Muscle layer of colon (tissue), 2 donors: Measurements from ENCODE around the gene TTLL10.

ENCODE experiments used
- H3K27ac ChIP-seq: one replicate; pipeline ENCODE4 v1.7.0; 2013; ENCODE audit warnings: low read depth, mild to moderate bottlenecking, low read length, moderate library complexity
- H3K27me3 ChIP-seq, 2 donors: one replicate each; pipeline ENCODE4 v1.7.0; 2013; ENCODE audit warnings: low read length in 2 of 2, mild to moderate bottlenecking in 2 of 2; ENCODE audit not compliant: insufficient read depth in 2 of 2, control insufficient read depth in 1 of 2
- H3K36me3 ChIP-seq: one replicate; pipeline ENCODE4 v1.7.0; 2013; ENCODE audit warnings: mild to moderate bottlenecking, low read length; ENCODE audit not compliant: insufficient read depth
- H3K4me1 ChIP-seq: one replicate; pipeline ENCODE4 v1.7.0; 2013; ENCODE audit warnings: mild to moderate bottlenecking, low read length; ENCODE audit not compliant: insufficient read depth
- H3K4me3 ChIP-seq, 2 donors: one replicate each; pipeline ENCODE4 v1.7.0; 2013; ENCODE audit warnings: low read length in 2 of 2, low read depth in 1 of 2, mild to moderate bottlenecking in 1 of 2, moderate library complexity in 1 of 2
- H3K9ac ChIP-seq: one replicate; pipeline ENCODE4 v1.7.0; 2013; ENCODE audit warnings: low read length
- H3K9me3 ChIP-seq: one replicate; pipeline ENCODE4 v1.7.0; 2013; ENCODE audit warnings: mild to moderate bottlenecking, low read length
- donor health status: abdominal sarcoma.
- donor health status: Adenocarcinoma of cecum.

The TTLL10 gene

DNA sequence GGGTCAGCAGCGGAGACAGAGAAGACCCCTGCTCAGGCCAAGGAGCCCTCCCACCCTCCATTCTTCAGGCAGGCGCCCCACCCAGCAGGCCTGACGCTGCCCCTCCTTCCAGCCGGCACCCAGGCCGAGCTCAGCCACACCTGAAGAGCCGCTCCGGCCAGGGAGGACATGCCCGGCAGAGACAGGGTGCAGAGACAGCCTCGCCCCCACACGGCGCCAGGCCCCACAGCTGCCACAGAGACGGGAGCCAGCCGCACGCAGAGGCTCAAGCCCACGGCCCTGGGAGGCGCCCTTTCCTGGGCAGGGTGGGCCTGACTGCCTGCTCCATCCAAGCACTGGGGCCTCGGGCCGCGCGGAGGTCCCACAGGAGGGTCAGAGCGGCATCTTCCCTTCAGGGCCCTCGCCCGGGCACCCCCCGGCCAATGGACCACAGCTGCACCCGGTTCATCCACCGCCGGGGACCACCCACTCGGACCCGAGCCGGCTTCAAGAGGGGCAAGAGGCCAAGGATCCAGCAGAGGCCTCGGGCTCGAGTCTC, 5.2 kb downstream of the TTLL10 start:
- Histone ChIP-seq H3K36me3 (no peaks in the 10 kb centered on the region), H3K9me3 (no peaks in the 10 kb centered on the region), H3K27ac (no peak overlapping the region), H3K4me3 (no peak overlapping the region), H3K27me3 (peaks cover 7 to 56% of the 10 kb centered on the region in 2 donors), H3K9ac (no peak overlapping the region), H3K4me1 (no peaks in the 10 kb centered on the region)

GRCh38 chr1:1179346-1179982, 5.8 kb downstream of the TTLL10 start:
- no peaks in the 10 kb centered on the region for H3K36me3 ChIP-seq
- H3K27me3 ChIP-seq = peaks cover 7 to 50% of the 10 kb centered on the region in 2 donors
- no peak overlapping the region for H3K27ac ChIP-seq
- H3K4me3 ChIP-seq = no peak overlapping the region
- no peaks in the 10 kb centered on the region for H3K9me3 ChIP-seq
- no peaks in the 10 kb centered on the region for H3K4me1 ChIP-seq
- H3K9ac ChIP-seq = no peak overlapping the region

GRCh38 chr1:1179983-1180861, 6.5 kb downstream of the TTLL10 start:
- Histone ChIP-seq H3K9ac (no peak overlapping the region), H3K27ac (no peak overlapping the region), H3K4me3 (no peak overlapping the region), H3K27me3 (peaks cover 7 to 48% of the 10 kb centered on the region in 2 donors), H3K9me3 (no peaks in the 10 kb centered on the region), H3K36me3 (no peaks in the 10 kb centered on the region), H3K4me1 (no peaks in the 10 kb centered on the region)

- Histone ChIP-seq H3K36me3 (no peaks in the 10 kb centered on the region), H3K27me3 (peaks cover 7 to 39% of the 10 kb centered on the region in 2 donors), H3K9ac (no peak overlapping the region), H3K27ac (no peak overlapping the region), H3K9me3 (no peaks in the 10 kb centered on the region), H3K4me1 (no peaks in the 10 kb centered on the region), H3K4me3 (no peak overlapping the region)
These were observed 7.7 kb downstream of the TTLL10 start for GRCh38 chr1:1181129-1181937.

DNA sequence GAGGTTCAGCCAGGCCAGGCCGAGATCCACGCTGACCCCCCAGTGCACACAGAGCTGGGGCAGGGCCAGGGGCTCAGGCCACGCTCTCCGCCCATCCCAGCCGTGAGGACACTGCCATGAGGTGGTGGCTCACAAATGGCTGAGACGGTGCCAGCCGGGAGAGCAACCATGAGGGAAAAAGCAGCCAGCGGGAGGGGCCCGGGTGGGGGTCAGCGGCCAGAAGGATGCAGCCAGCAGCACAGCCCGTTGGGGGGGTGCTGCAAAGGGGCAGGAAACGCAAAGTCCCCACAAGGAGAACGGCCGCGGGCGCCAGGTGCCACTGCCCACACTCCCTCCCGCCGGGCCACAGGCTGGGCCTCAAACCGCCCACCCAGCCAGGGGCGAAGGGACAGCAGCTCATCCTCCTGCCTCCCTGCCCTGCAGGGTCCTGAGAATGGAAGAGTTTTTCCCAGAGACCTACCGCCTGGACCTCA, 8.3 kb downstream of the TTLL10 start:
- H3K4me1 ChIP-seq = no peaks in the 10 kb centered on the region
- H3K9ac ChIP-seq = no peak overlapping the region
- no peaks in the 10 kb centered on the region for H3K9me3 ChIP-seq
- H3K27me3 ChIP-seq = peaks cover 7 to 32% of the 10 kb centered on the region in 2 donors
- H3K36me3 ChIP-seq = no peaks in the 10 kb centered on the region
- H3K4me3 ChIP-seq = no peak overlapping the region
- H3K27ac ChIP-seq = no peak overlapping the region

DNA sequence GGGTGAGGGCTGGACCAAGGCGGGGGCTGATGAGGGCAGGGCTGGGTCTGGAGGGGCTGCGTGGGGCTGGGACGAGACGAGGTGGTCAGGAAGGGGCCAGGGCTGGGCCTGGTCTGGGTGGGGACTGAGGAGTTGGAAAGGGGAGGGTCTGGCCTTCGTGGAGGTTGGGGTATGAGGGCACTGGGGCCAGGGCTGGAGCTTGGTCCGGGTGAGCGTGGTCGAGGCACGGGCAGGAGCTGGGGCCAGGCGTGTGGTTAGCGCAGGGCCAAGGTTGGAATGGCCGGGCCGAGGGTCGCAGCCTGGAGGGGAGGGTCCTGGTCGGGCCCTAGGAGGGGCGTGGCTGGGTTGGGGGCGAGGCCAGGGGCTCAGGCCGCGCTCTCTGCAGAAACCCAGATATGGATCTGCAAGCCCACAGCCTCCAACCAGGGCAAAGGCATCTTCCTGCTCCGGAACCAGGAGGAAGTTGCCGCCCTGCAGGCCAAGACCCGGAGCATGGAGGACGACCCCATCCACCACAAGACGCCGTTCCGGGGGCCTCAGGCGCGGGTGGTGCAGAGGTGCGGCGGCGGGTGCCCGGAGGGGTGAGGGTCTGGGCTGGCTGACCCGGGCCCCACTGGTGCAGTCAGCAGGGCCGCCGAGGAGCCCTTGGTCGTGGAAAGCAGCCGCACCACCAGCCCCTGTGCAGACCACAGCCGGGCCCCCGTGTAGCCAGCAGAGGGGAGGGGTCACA, 9.0 kb downstream of the TTLL10 start:
- Histone ChIP-seq H3K4me1 (no peaks in the 10 kb centered on the region), H3K27ac (no peak overlapping the region), H3K36me3 (no peaks in the 10 kb centered on the region), H3K9ac (no peak overlapping the region), H3K9me3 (no peaks in the 10 kb centered on the region), H3K27me3 (peaks cover 3 to 31% of the 10 kb centered on the region in 2 donors), H3K4me3 (no peak overlapping the region)

GRCh38 chr1:1183221-1183747, 9.6 kb downstream of the TTLL10 start:
- Histone ChIP-seq H3K9me3 (no peaks in the 10 kb centered on the region), H3K4me3 (no peak overlapping the region), H3K27me3 (peaks cover 0 to 31% of the 10 kb centered on the region in 2 donors), H3K4me1 (no peaks in the 10 kb centered on the region), H3K9ac (no peak overlapping the region), H3K27ac (no peak overlapping the region), H3K36me3 (no peaks in the 10 kb centered on the region)

- Histone ChIP-seq H3K27me3 (peaks cover 0 to 23% of the 10 kb centered on the region in 2 donors), H3K9ac (no peak overlapping the region), H3K9me3 (no peaks in the 10 kb centered on the region), H3K4me3 (no peak overlapping the region), H3K27ac (no peak overlapping the region), H3K36me3 (no peaks in the 10 kb centered on the region), H3K4me1 (no peaks in the 10 kb centered on the region)
These were observed 10.4 kb downstream of the TTLL10 start for GRCh38 chr1:1183833-1184775.

GRCh38 chr1:1185101-1185765, 11.6 kb downstream of the TTLL10 start:
- Histone ChIP-seq H3K36me3 (no peaks in the 10 kb centered on the region), H3K9me3 (no peaks in the 10 kb centered on the region), H3K27ac (no peak overlapping the region), H3K27me3 (peaks cover 0 to 12% of the 10 kb centered on the region in 2 donors), H3K4me3 (no peak overlapping the region), H3K4me1 (no peaks in the 10 kb centered on the region), H3K9ac (no peak overlapping the region)
